GM19043 (cell line): ENCODE results near the gene TBCD.
"Not testable (repeated sequence)": the region's sequence is repeated elsewhere in the genome, so short reads cannot be mapped to it uniquely, and the experiment has no call there.

ENCODE experiments used
- ATAC-seq: cut with Tn5 transposase; IDR thresholded peaks from one replicate; pipeline ENCODE4 v1.9.1; 2021; ENCODE audit warnings: low read depth; ENCODE audit not compliant: unreplicated experiment

Gene TBCD

GRCh38 chr17:82756166-82756565 is 4.3 kb downstream of the TBCD start:
- ATAC-seq: no peak

GRCh38 chr17:82765371-82765770 is 13.5 kb downstream of the TBCD start:
- no peak for ATAC-seq

GRCh38 chr17:82767041-82767754 is 15.3 kb downstream of the TBCD start:
- ATAC-seq: no peak

- no peak for ATAC-seq
Measured at GRCh38 chr17:82769041-82769440, 17.2 kb downstream of the TBCD start.

- ATAC-seq: no peak
Measured at GRCh38 chr17:82772026-82772425, 20.2 kb downstream of the TBCD start.

GRCh38 chr17:82774456-82774855 is 22.6 kb downstream of the TBCD start:
- ATAC-seq: not testable (repeated sequence)

GRCh38 chr17:82775001-82775823 is 23.3 kb downstream of the TBCD start:
- ATAC-seq: no peak

- no peak for ATAC-seq
Measured at GRCh38 chr17:82776454-82776853, 24.6 kb downstream of the TBCD start.

GRCh38 chr17:82777778-82778375 is 26.0 kb downstream of the TBCD start:
- not testable (repeated sequence) for ATAC-seq

- ATAC-seq: no peak
Measured at GRCh38 chr17:82779541-82779940, 27.7 kb downstream of the TBCD start.

- no peak for ATAC-seq
Measured at GRCh38 chr17:82780195-82780594, 28.3 kb downstream of the TBCD start.

- no peak for ATAC-seq
Measured at GRCh38 chr17:82780971-82781893, 29.4 kb downstream of the TBCD start.

GRCh38 chr17:82781894-82782274 is 30.0 kb downstream of the TBCD start:
- ATAC-seq: peak; percentile 53

GRCh38 chr17:82782657-82783207 is 30.9 kb downstream of the TBCD start:
- no peak for ATAC-seq

- no peak for ATAC-seq
Measured at GRCh38 chr17:82783498-82783897, 31.6 kb downstream of the TBCD start.

- ATAC-seq: not testable (repeated sequence)
Measured at GRCh38 chr17:82785581-82785980, 33.7 kb downstream of the TBCD start.

GRCh38 chr17:82786427-82786826 is 34.6 kb downstream of the TBCD start:
- ATAC-seq: no peak

GRCh38 chr17:82787081-82787848 is 35.4 kb downstream of the TBCD start:
- ATAC-seq: no peak

- ATAC-seq: no peak
Measured at GRCh38 chr17:82788206-82789001, 36.5 kb downstream of the TBCD start.
